ENCODE results near the gene SGPP2. TPM values are rescaled to one million over a fixed set of nuclear protein-coding genes. Genes with fewer than 3 reads are reported as not detected.

SGPP2 gene
- total and polyA plus RNA-seq, 2 of the 4 experiments (the other 2 are of a cell fraction), result not detected

GRCh38 chr2:222430071-222430470, 5.7 kb downstream of the SGPP2 start:
- no peak overlapping the region for H2AK9ac ChIP-seq (replicated peaks; ENCODE audit: low read depth, low read length, poor library complexity)
- H3K36me3 ChIP-seq (ENCODE audit: control insufficient read depth, insufficient read depth, low read length), result no peaks in the 10 kb centered on the region
- H3K23ac ChIP-seq (ENCODE audit: low read depth, low read length), result no peak overlapping the region
- H4K8ac ChIP-seq (ENCODE audit: low read depth in 2 of 2, low read length in 2 of 2), result no peak overlapping the region
- no peak overlapping the region for H3K14ac ChIP-seq (replicated peaks; ENCODE audit: low read depth, low read length)
- no peak overlapping the region for H3K27ac ChIP-seq (ENCODE audit: insufficient read depth, low read length)
- in situ Hi-C loops (cut with MboI; ENCODE audit: low sequenced_read_pairs) (no loop called here), dilution Hi-C loops (cut with HindIII; ENCODE audit: low sequenced_read_pairs, unreplicated experiment) (no loop called here), intact Hi-C loops (cut with micrococcal nuclease) (no loop called here)
- no peak overlapping the region for H2BK20ac ChIP-seq (ENCODE audit: low read depth, low read length)
- H3K4me2 ChIP-seq (ENCODE audit: low read depth, low read length), result no peak overlapping the region
- ChIA-PET POLR2A (ENCODE audit: unreplicated experiment) (no interaction called here), CTCF (no interaction called here)
- H2BK5ac ChIP-seq (ENCODE audit: low read depth, low read length, poor library complexity, severe bottlenecking), result no peak overlapping the region
- H3K9ac ChIP-seq (ENCODE audit: low read depth, low read length), result no peak overlapping the region
- H3K56ac ChIP-seq (ENCODE audit: extremely low read depth, insufficient read depth, low read length), result no peak overlapping the region
- no peaks in the 10 kb centered on the region for H3K9me3 ChIP-seq (ENCODE audit: control insufficient read depth, insufficient read depth, low read length)
- H2BK120ac ChIP-seq (ENCODE audit: low read depth, low read length), result no peak overlapping the region
- H4K5ac ChIP-seq (ENCODE audit: low read depth, low read length), result no peak overlapping the region
- H4K20me1 ChIP-seq (ENCODE audit: insufficient read depth, low read length), result no peaks in the 10 kb centered on the region
- ATAC-seq (ENCODE audit: low read depth) (no peak), DNase-seq (no peak)
- H3K4ac ChIP-seq (ENCODE audit: low read depth, low read length), result no peak overlapping the region
- H3K9me1 ChIP-seq (ENCODE audit: insufficient read depth, low read length), result no peaks in the 10 kb centered on the region
- TF ChIP-seq MAFK (IDR thresholded peaks at IDR 0.05; ENCODE audit: low read depth, low read length) (no peak), RCOR1 (IDR thresholded peaks at IDR 0.05; ENCODE audit: insufficient replicate concordance, low read length) (no peak), BHLHE40 (IDR thresholded peaks at IDR 0.05; ENCODE audit: low read depth, low read length) (no peak), CEBPB (IDR thresholded peaks at IDR 0.05; ENCODE audit: low read depth, low read length) (no peak), POLR2A (IDR thresholded peaks at IDR 0.05; ENCODE audit: low read depth, low read length) (no peak), CTCF (conservative IDR thresholded peaks at IDR 0.05; ENCODE audit: low read depth, low read length) (no peak), NFE2L2 (IDR thresholded peaks at IDR 0.05; ENCODE audit: low read depth, low read length) (no peak), MAZ (IDR thresholded peaks at IDR 0.05; ENCODE audit: borderline replicate concordance, low read depth, low read length) (no peak), MXI1 (IDR thresholded peaks at IDR 0.05; ENCODE audit: borderline replicate concordance, low read depth, low read length) (no peak)
- TF ChIP-seq, protein P1, sequence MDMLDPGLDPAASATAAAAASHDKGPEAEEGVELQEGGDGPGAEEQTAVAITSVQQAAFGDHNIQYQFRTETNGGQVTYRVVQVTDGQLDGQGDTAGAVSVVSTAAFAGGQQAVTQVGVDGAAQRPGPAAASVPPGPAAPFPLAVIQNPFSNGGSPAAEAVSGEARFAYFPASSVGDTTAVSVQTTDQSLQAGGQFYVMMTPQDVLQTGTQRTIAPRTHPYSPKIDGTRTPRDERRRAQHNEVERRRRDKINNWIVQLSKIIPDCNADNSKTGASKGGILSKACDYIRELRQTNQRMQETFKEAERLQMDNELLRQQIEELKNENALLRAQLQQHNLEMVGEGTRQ (IDR thresholded peaks at IDR 0.05; ENCODE audit: low read depth, low read length), result no peak
- no peak overlapping the region for H4K91ac ChIP-seq (ENCODE audit: insufficient read depth, low read depth, low read length)
- no peak overlapping the region for H2BK15ac ChIP-seq (ENCODE audit: low read depth, low read length)
- no peak overlapping the region for H3K18ac ChIP-seq (ENCODE audit: low read depth, low read length)
- H2AFZ ChIP-seq (replicated peaks; ENCODE audit: low read length, poor library complexity), result no peak overlapping the region
- no TSS peak for BruUV-seq (replicated peaks)
- no peak overlapping the region for H2AK5ac ChIP-seq (ENCODE audit: low read depth, low read length)
- no peaks in the 10 kb centered on the region; the same call in 1 of the 2 replicates for H3K4me1 ChIP-seq (ENCODE audit: control insufficient read depth, insufficient read depth, low read length)
- no peak overlapping the region for H3K4me3 ChIP-seq (ENCODE audit: insufficient read depth, low read depth, low read length)
- peaks cover 12% of the 10 kb centered on the region for H3K27me3 ChIP-seq (ENCODE audit: control insufficient read depth, insufficient read depth, low read length)
- no CpG with 5 or more reads among the region's 3 CpGs for WGBS, 2 experiments (ENCODE audit: extremely low coverage in 2 of 2, insufficient read length in 1 of 2)
- no peaks in the 10 kb centered on the region for H3K79me1 ChIP-seq (ENCODE audit: low read depth in 1 of 2, low read length in 2 of 2)

Measured in IMR-90 (cell line).